NCI-H510A treated with DMSO at 0.1 percent for 48 hours (cell line): Measurements from ENCODE around the gene DDX19B.
"Not testable (repeated sequence)": the region's sequence is repeated elsewhere in the genome, so short reads cannot be mapped to it uniquely, and the experiment has no call there.

Experiments
- DNase-seq: peaks from one replicate; lab custom pipeline; 2025; lab: John Stamatoyannopoulos, UW

The DDX19B gene

GRCh38 chr16:70349783-70350182 is 50.8 kb downstream of the DDX19B start:
- no peak for DNase-seq

GRCh38 chr16:70359552-70359951 is 60.6 kb downstream of the DDX19B start:
- no peak for DNase-seq

GRCh38 chr16:70364399-70364798 is 65.4 kb downstream of the DDX19B start:
- DNase-seq: no peak

GRCh38 chr16:70370145-70370544 is 71.2 kb downstream of the DDX19B start:
- DNase-seq: not testable (repeated sequence)

GRCh38 chr16:70370924-70371323 is 71.9 kb downstream of the DDX19B start:
- no peak for DNase-seq

GRCh38 chr16:70372921-70373728 is 74.1 kb downstream of the DDX19B start:
- DNase-seq: no peak

GRCh38 chr16:70374213-70374612 is 75.2 kb downstream of the DDX19B start:
- no peak for DNase-seq

- no peak for DNase-seq
Observed at GRCh38 chr16:70375636-70376611, 76.9 kb downstream of the DDX19B start.

GRCh38 chr16:70377782-70378181 is 78.8 kb downstream of the DDX19B start:
- DNase-seq: no peak

- DNase-seq: no peak
Observed at GRCh38 chr16:70378869-70379493, 80.0 kb downstream of the DDX19B start.

- no peak for DNase-seq
Observed at GRCh38 chr16:70380248-70380918, 81.4 kb downstream of the DDX19B start.

- peak; percentile 94 for DNase-seq
Observed at GRCh38 chr16:70380919-70381603, 82.1 kb downstream of the DDX19B start.

- no peak for DNase-seq
Observed at GRCh38 chr16:70381604-70382342, 82.8 kb downstream of the DDX19B start.

- no peak for DNase-seq
Observed at GRCh38 chr16:70383421-70383960, 84.5 kb downstream of the DDX19B start.
